Hematopoietic multipotent progenitor cell treated with erythropoietin and hydrocortisone succinate and interleukin-3 and kit ligand, for 4 days (in vitro differentiated cells): Measurements from ENCODE around the gene ZBTB7B.

ENCODE experiments used
- DNase-seq: peaks from one replicate; pipeline ENCODE4 v3.0.0-alpha.2; 2015

ZBTB7B gene

DNA sequence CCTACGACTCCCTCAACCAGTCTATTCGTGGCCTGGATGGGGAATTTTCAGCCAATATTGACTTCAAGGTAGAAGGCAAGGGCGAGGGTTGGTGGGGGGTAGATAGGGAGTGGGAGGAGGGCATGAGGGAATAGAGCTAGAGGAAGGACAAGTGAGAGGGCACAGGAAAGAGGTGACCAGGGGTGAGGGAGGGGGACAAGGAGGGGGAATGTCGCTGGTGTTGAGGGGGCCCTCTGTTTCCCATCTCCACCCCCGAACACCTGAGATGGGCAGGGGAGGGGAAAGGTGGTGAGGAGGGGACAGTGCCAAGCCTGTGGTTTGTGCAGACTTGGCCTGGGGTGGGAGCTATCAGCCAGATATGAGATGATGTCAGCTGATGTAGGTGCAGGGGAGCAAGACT is 40.2 kb downstream of the ZBTB7B start:
- DNase-seq: no peak

DNA sequence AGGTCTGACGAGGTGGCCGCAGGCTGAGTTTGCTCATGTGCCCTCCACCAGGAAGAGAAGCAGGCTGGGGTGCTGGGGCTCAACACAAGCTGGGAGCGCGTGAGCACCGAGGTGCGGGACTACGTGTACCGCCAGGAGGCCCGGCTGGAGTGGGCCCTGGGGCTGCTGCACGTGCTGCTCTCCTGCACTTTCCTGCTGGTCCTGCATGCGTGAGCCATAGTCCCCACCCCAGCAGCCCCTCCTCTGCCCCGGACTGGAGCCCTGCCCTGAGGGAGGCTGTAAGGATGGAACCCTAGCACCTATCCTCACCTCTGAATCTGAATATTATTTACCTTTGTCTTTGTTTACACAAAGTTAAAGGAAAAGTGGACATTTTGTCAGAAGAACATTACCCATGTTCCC is 40.7 kb downstream of the ZBTB7B start:
- DNase-seq: no peak

GRCh38 chr1:155043793-155044192 is 41.2 kb downstream of the ZBTB7B start:
- no peak for DNase-seq

DNA sequence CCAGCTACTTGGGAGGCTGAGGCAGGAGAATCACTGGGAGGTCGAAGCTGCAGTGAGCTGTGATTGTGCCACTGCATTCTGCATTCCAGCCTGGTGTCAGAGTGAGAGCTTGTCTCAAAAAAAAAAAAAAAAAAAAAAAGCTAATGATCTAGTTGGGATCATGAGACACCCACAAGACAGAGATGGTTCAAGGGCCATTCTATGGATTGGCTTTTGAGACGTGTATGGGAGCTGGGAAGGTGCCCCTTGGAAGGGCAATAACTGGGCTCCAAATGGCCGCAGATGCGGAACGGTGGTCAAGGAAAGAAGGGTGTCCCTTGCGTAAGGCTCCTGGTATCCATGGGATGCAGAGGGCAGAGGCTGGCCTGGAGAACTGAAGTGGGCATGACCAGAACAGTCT is 41.8 kb downstream of the ZBTB7B start:
- no peak for DNase-seq

DNA sequence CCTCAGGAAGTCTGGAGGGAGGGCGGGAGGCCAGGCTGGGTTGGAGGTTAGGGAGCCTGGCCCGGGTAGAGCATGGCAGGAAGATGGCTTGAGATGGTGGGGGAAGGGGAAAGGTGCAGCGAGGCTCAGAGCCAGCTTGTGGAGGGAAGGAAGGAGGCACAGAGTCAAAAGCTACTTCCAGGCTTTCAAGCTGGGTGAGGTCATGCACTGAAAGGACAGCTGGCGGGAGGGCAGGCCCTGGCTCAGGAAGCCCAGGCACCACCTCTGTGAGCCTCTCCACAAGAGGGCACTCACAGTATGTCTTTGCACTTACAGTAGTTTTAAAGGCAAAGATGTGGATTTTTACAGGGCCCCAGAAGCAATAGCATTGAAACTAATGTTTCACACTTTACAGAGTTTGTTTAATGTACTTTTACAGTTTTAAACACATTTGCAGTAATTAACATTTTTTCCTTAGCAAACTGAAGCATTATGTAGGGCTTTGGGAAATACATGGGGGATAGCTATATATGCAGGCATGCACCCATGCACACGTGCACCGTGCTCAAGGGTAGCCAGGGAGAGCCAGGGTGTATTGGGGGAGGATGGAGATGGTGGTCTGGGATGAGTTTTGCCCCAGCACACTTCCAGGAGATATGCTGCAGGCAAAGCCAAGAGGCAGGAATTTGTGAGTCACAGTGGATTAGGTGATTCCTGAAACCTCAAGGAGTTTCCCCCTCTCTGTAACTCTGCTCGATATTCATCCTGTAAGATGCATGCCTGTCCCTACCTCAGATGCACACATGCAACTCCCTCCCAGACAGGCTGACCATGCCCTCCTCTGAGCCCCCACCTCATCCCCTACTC is 42.4 kb downstream of the ZBTB7B start:
- peak; percentile 93 for DNase-seq

GRCh38 chr1:155048449-155049334 is 46.1 kb downstream of the ZBTB7B start:
- no peak for DNase-seq

- DNase-seq: no peak
These were observed 47.3 kb downstream of the ZBTB7B start for GRCh38 chr1:155049651-155050559.

DNA sequence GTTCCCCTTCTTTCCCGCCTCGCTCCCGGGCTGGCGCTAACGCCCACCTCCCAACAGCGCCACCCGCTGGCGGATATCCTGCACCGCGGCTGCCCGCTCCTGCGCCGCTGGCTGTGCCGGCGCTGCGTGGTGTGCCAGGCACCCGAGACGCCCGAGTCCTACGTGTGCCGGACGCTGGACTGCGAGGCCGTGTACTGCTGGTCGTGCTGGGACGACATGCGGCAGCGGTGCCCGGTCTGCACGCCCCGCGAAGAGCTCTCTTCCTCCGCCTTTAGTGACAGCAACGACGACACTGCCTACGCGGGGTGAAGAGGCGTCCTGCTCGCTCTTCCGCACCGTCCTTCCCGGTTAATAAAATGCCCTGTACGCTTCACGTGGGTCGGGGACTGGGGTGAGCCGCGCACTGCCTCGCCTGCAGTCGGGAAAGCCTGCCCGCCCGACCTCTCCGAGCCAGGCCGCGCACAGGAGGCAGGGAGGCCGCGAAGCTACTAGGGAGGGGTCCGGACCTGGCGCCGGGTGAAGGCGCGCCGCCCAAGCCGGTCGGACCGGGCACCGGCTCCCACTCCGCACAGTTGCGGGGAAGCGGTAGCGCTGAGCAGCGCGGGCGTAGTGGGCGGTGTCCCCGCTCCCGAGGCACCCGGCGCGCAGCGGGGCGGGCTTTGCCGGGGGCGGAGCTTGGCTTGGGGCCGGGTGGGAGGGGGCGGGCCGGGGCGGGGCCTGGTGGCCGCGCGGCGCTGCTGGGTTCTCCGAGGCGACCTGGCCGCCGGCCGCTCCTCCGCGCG is 48.1 kb downstream of the ZBTB7B start, which contains the start of gene ADAM15:
Gene ADAM15, plus strand, starts transcription at position 757 of the 782 bp plus-strand sequence. CDS start 71 bp downstream, outside the sequence.
- DNase-seq: peak; percentile 88

DNA sequence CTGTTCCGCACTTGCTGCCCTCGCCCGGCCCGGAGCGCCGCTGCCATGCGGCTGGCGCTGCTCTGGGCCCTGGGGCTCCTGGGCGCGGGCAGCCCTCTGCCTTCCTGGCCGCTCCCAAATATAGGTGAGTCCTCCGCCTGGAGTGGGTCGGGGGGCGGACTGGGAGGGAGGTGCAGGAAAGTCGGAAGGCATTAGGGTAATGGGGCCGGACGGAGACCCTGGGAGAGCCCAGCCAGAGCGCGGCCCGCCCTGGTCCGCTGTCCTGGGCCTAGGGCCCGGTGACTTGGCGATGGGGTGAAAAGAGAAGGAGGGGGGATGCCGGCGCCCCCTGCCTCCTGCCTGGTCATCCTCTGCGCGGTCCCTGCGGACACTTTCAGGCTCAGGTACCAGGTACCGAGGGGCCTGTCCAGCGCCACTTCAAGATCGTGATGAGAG is 48.8 kb downstream of the ZBTB7B start:
- DNase-seq: no peak

DNA sequence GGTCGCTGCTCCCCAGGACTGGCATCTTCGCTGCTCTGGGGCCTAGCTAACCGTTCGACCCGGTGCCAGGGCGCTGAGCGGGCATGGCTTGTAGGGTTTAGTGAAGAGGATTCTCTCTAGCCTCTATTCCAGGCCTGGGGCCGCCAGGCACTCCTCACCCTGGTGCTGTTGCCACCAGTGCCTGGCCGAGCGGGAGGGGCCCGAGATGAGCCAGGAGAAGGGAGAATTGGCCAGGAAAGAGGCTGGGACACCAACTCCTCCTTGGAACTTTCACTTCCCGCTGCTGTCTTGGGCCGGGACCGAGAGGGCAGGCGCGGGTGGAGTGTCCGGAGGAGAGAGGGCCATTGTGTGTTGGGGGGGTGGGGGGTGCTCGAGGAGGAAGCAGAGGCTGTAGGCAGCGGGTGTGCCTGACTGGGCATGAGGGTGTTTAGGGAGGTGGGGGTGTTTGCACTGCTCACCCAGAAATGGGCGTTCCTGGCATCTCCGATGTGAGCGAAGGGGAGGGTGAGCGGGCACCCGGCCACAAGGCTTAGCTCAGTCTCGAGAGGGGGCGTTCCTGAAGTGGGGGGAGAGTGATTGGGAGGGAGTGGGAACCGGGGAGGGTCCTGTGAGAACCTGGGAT is 49.3 kb downstream of the ZBTB7B start:
- peak; percentile 79 for DNase-seq

- peak; percentile 67 for DNase-seq
These were observed 50.1 kb downstream of the ZBTB7B start for GRCh38 chr1:155052439-155053395.

DNA sequence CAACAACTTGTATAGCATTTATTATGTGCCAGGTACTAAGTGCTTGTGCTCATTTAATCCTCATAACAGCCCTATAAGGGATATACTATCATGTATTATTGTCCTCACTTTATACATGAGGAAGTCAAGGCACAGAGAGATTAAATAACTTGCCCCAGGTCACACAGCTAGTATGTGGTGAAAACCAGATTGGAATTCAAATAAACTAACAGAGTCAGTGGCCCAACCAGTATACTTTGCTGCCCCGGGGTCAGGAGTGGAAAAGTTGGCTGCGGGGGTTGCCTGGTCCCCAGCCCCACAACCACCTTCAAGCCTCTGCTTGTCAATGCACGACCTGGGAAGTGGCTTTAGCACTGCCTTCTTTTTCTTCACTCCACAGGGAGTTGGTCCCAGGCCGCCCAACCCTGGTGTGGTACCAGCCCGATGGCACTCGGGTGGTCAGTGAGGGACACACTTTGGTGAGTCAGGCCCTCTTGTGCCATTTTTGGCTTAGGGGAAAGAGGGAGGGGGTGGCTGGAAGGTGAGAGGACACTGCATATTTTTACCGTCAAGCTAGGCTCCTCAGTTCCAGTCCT is 51.0 kb downstream of the ZBTB7B start:
- no peak for DNase-seq

GRCh38 chr1:155057104-155057503 is 54.5 kb downstream of the ZBTB7B start:
- no peak for DNase-seq

GRCh38 chr1:155057788-155058211 is 55.2 kb downstream of the ZBTB7B start:
- no peak for DNase-seq

DNA sequence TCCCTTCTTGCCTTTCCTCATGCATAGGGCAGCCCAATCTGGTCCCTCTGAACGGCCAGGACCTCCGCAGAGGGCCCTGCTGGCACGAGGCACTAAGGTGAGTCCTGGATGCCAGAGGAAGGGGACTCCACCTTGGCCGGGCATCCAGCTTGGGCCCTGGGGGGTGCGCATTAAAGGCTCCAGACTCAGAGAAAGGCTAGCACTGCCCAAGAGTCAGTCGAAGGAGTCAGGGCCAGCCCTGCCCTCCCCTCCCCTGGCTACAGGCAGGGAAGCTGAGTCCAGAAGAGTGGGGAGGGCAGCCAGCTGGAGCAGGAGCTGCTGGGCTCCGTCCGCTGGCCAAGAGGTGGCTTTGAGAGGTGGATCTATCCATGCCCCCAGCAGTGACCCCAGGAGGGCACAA is 58.1 kb downstream of the ZBTB7B start:
- no peak for DNase-seq

GRCh38 chr1:155061381-155062150 is 59.0 kb downstream of the ZBTB7B start:
- DNase-seq: peak; percentile 94

GRCh38 chr1:155062151-155062686 is 59.6 kb downstream of the ZBTB7B start:
- no peak for DNase-seq

DNA sequence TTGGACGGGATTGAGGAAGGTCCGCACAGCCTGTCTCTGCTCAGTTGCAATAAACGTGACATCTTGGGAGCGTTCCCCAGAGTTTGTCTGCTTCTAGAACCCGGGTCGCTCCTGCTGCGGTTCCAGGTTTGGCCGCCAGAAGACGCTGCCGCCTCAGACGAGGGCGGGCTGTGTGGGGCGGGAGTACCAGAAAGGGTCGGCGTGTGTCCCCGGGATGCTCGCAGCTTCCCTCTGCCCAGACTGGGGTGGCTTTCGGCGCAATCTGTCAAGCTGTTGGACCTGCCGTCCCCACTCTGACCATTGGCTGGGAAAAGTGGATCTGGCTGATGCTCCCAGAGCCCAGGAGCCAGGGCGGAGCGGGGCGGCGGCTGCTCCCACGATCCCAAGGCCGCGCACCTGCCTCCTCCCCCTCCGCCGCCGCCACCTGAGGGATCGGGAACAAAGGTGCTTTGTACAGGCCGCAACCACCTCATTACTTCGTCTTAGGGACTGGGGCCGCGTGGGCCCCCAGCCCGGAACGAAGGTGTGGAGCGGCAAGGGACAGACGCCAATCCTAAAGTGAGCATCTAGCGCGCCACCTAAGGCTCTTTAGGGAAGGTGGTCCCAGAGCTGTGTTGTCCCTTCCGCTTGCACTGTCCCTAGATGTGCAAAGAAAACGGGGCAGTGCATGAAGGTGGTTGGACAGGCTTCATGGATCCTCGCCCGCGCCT is 60.3 kb downstream of the ZBTB7B start:
- peak; percentile 88 for DNase-seq
